Smooth muscle cell of the umbilical artery (primary cell): ENCODE results near the gene TAF7. TPM values are rescaled to one million over a fixed set of nuclear protein-coding genes. Genes with fewer than 3 reads are reported as not detected.

Experiments
- total RNA-seq: library from RNA; depleted of rRNA; stranded (reverse); fragments of >200 nt; gene quantifications from 2 replicates; pipeline ENCODE4 v1.2.3, GENCODE V29; 2014

The TAF7 gene, protein sequence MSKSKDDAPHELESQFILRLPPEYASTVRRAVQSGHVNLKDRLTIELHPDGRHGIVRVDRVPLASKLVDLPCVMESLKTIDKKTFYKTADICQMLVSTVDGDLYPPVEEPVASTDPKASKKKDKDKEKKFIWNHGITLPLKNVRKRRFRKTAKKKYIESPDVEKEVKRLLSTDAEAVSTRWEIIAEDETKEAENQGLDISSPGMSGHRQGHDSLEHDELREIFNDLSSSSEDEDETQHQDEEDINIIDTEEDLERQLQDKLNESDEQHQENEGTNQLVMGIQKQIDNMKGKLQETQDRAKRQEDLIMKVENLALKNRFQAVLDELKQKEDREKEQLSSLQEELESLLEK
- total RNA-seq: 79.9 and 81.4 TPM in 2 replicates

DNA sequence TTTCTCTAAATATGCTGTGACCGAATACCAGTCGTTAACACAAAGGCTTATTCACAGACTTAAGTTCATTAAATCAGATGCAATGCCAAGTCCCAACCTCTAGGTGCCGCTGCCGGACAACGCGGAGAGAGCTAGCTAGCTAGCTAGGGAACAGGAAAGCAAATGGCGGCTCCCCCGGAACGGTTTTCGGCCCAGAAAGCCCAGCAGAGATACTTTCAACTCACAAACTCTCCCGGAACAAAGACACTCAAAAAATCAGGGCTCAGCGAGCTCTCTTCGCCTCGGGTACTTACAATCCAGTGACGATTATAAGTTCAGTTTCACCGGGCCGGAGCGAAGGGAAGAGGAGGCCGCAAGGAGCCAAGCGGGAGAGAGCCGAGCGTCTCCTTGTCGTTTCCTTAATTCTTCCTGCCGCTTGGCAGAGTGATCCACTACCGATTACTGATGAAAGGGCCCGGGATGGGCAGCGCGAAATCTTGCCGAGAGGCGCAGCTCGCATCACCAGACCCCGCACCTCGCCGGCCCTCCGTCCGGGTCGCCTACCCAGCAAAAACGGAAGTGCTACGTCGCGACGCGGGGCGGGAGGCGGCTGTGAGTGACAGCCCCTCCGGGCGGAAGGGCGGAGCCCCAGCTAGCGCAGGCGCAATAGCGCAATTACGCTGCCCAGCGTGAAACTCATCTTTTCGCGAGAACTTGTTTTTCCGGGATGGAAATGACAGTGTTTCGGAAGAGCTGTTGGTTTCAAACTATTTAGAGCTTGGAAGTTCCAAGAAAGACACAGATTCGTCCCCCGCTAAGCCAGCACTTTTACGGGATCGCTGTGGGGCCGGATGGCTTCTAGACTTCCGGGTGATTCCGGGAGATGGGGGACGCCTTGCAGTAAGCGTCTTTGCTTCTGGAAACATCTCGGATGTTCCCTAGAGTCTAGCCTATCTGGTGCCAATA is at the start of gene TAF7:
Gene TAF7 (minus strand): TSS at position 560 of the 945 bp plus-strand sequence. CDS start 740 bp downstream, outside the sequence.

DNA sequence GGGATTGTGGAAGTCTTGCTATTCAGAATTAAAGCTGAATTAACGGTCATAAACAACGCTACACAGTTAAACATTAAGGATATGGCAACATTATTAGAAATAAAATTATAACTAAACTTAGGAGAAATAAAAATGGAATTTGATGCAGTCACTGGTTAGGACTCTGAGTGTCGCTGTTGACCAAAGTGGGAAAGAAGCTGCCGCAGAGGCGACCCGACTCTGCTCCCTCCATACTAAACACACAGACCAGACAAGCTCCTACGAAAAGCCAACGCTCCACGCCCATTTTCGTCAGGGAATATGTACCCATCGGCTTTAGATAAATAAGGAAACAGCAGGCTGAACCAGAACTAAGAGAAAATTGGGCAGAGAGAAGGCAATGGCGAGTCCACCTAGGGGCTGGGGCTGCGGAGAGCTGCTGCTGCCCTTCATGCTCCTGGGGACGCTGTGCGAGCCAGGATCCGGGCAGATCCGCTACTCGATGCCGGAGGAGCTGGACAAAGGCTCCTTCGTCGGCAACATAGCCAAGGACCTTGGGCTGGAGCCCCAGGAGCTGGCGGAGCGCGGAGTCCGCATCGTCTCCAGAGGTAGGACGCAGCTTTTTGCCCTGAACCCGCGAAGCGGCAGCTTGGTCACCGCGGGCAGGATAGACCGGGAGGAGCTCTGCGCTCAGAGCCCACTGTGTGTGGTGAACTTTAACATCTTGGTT is 43.5 kb upstream of the TAF7 start, which contains the start of gene PCDHGA5:
Gene PCDHGA5 (plus strand): TSS at position 211 of the 709 bp plus-strand sequence. CDS start 169 bp downstream, at position 380.

DNA sequence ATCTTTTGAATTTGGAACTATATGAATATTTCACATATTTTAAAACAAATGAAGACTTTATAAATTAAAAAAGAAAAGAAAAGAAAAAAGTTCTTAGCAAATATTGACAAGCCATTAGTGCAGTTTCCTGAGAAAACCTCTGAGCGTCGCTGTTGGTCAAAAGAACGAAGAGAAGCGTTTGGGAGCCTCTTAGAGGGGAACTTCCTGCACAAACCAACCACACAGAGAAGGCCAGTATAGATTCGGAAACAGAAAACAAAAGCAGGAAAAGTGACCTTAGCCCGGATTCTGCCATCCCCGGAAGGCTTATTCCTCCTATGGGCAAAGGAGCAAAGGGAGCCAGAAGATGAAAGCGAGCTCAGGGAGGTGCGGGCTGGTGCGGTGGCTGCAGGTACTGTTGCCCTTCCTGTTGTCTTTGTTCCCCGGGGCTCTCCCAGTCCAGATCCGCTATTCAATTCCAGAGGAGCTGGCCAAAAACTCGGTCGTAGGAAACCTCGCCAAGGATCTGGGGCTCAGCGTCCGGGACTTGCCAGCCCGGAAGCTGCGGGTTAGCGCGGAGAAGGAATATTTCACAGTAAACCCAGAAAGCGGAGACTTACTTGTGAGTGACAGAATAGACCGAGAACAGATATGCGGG is 39.3 kb upstream of the TAF7 start, which contains the start of gene PCDHGB2:
Gene PCDHGB2 (plus strand): TSS at position 205 of the 637 bp plus-strand sequence. CDS start 142 bp downstream, at position 347.

DNA sequence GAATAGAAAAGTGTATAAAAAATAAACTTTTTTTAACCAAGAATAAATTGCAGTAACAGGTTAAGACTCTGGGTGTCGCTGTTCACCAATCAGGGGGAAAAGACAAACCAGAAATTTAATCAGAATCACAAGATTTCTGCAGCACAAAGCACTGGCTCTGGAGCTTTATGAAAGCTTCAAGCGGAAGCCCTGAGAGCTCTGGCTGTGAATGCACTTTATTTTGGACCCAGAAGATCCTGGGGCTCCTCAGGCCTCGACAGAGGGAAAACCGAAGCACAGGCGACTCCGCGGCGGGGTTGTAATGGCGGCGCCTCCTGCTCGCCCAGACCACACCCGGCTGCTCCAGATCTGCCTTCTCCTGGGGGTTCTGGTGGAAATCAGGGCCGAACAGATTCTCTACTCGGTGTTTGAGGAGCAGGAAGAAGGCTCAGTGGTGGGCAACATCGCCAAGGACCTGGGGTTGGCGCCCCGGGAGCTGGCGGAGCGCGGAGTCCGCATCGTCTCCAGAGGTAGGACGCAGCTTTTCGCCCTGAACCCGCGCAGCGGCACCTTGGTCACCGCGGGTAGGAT is 34.4 kb upstream of the TAF7 start, which contains the start of gene PCDHGA4:
Gene PCDHGA4 (plus strand): TSS at position 122 of the 570 bp plus-strand sequence. CDS start 87 bp downstream, at position 209.

GRCh38 chr5:141349917-141350619 is 29.5 kb upstream of the TAF7 start, which contains the start of gene PCDHGB1:
Gene PCDHGB1, plus strand, starts transcription at chr5:141350099. Its CDS starts 162 bp downstream, at chr5:141350261.

DNA sequence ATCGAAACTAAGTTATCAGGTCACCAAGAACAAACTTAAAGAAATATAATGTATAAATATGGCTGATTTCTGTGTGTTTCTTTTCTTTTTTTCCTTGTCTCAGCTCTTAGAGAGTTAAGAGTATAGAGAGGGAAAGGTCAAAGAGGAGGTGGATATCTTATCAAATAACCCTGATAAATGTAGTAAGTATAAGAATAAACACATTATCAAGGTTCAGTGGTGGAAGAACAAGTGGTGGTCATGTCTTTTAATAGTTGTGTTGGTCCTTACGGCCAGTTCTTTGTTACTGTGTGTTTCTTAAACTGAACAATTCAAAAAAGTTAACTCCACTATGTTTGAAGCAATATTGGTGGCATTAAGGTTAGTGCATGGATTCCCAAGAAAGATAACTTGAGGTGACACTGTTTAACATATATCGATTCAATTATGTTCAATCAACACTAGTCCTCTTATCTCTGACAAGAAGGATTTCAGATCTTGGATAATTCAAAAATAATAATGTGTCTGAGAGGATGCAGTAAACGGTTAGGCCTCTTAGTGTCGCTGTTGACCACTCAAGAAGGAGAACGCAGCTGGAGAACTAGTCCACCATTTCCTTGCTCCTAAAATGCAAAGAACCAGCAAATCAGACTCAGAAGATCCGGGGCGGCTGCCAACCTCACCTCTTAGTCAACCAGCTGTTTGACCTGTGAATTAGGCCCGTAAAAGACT is 22.8 kb upstream of the TAF7 start, which contains the start of gene PCDHGA3:
Gene PCDHGA3 (plus strand): TSS at position 588 of the 711 bp plus-strand sequence. CDS start 205 bp downstream, outside the sequence.

GRCh38 chr5:141338538-141339306 is 18.1 kb upstream of the TAF7 start, which contains the start of gene PCDHGA2:
Gene PCDHGA2, plus strand, starts transcription at chr5:141338760.

GRCh38 chr5:141330299-141331080 is 9.9 kb upstream of the TAF7 start, which contains the start of gene PCDHGA1:
Gene PCDHGA1, plus strand, starts transcription at chr5:141330514.

DNA sequence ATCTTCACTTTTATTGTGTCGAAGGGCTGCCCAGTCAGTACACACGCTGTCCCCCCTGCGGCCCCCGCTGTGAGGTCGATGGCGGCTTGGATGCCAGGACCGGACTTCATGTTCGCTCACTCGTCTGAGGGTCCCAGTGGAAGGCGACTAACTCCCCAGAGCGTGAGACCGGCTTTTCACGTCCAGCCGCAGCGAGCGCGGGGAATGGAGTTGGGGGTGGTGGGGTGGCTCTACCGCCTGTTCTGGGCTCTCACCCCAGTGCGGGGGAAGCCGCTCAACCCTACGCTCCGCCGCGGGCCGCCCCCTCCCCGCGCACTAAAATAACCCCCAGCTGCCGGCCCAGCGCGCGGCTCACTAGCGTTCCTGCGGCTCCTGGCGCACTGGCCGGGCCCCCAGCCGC is 16.8 kb downstream of the TAF7 start, which contains the start of gene SLC25A2:
Gene SLC25A2 (minus strand): TSS at position 294 of the 400 bp plus-strand sequence. CDS start 184 bp downstream, at position 110.

Other genes with a start within 250 kb of the TAF7 start
- gene PCDHB2, start 226.2 kb downstream of the TAF7 start, total RNA-seq: 0.59 and 0.74 TPM in 2 replicates
- gene PCDHB3, start 220.3 kb downstream of the TAF7 start, total RNA-seq: 0.09 and 0.30 TPM in 2 replicates
- gene PCDHB4, start 199.0 kb downstream of the TAF7 start, total RNA-seq: under 0.01 and 0.09 TPM in 2 replicates
- 0.60 and 1.8 TPM in 2 replicates for gene PCDHB5, start 185.6 kb downstream of the TAF7 start, total RNA-seq
- 0.14 and 0.30 TPM in 2 replicates for gene PCDHB6, start 170.7 kb downstream of the TAF7 start, total RNA-seq
- 0.18 and 0.89 TPM in 2 replicates for gene PCDHB7, start 148.1 kb downstream of the TAF7 start, total RNA-seq
- gene PCDHB8, start 143.0 kb downstream of the TAF7 start, total RNA-seq: 0.05 and 0.89 TPM in 2 replicates
- gene PCDHB16, start 138.4 kb downstream of the TAF7 start, total RNA-seq: 0.09 and 0.30 TPM in 2 replicates
- gene PCDHB9, start 133.6 kb downstream of the TAF7 start, total RNA-seq: 0.18 and 0.30 TPM in 2 replicates
- gene PCDHB10, start 128.4 kb downstream of the TAF7 start, total RNA-seq: 0.42 and 0.59 TPM in 2 replicates
- 0.05 and 0.30 TPM in 2 replicates for gene PCDHB11, start 121.2 kb downstream of the TAF7 start, total RNA-seq
- 0.05 and 0.30 TPM in 2 replicates for gene PCDHB12, start 112.1 kb downstream of the TAF7 start, total RNA-seq
- gene PCDHB13, start 106.9 kb downstream of the TAF7 start, total RNA-seq: 0.28 and 0.89 TPM in 2 replicates
- 0.42 and 1.5 TPM in 2 replicates for gene PCDHB14, start 97.4 kb downstream of the TAF7 start, total RNA-seq
- gene PCDHB15, start 75.4 kb downstream of the TAF7 start, total RNA-seq: 0.28 and 0.59 TPM in 2 replicates
- gene SLC25A2, start 16.7 kb downstream of the TAF7 start, total RNA-seq: 0.28 and 0.30 TPM in 2 replicates
- gene PCDHGA1, start 9.7 kb upstream of the TAF7 start, total RNA-seq: 0.69 and 0.89 TPM in 2 replicates
- gene PCDHGA2, start 18.0 kb upstream of the TAF7 start, total RNA-seq: 3.5 and 3.9 TPM in 2 replicates
- gene PCDHGA3, start 23.0 kb upstream of the TAF7 start, total RNA-seq: 1.6 and 2.1 TPM in 2 replicates
- gene PCDHGB1, start 29.3 kb upstream of the TAF7 start, total RNA-seq: 3.3 TPM in 2 replicates
- gene PCDHGA4, start 34.2 kb upstream of the TAF7 start, total RNA-seq: 5.8 and 6.5 TPM in 2 replicates
- 2.1 and 2.4 TPM in 2 replicates for gene PCDHGB2, start 39.2 kb upstream of the TAF7 start, total RNA-seq
- 0.89 and 0.92 TPM in 2 replicates for gene PCDHGA5, start 43.4 kb upstream of the TAF7 start, total RNA-seq
- gene PCDHGB3, start 49.5 kb upstream of the TAF7 start, total RNA-seq: 6.5 and 6.8 TPM in 2 replicates
- 3.2 and 4.2 TPM in 2 replicates for gene PCDHGA6, start 53.1 kb upstream of the TAF7 start, total RNA-seq
- gene PCDHGA7, start 62.0 kb upstream of the TAF7 start, total RNA-seq: 4.2 and 6.8 TPM in 2 replicates
- 25.5 and 27.3 TPM in 2 replicates for gene PCDHGB4, start 66.9 kb upstream of the TAF7 start, total RNA-seq
- 2.8 and 3.0 TPM in 2 replicates for gene PCDHGA8, start 71.8 kb upstream of the TAF7 start, total RNA-seq
- gene PCDHGB5, start 77.2 kb upstream of the TAF7 start, total RNA-seq: 30.9 and 34.3 TPM in 2 replicates
- 3.6 and 4.5 TPM in 2 replicates for gene PCDHGA9, start 82.0 kb upstream of the TAF7 start, total RNA-seq
- gene PCDHGB6, start 87.2 kb upstream of the TAF7 start, total RNA-seq: 2.4 and 2.8 TPM in 2 replicates
- gene PCDHGA10, start 92.2 kb upstream of the TAF7 start, total RNA-seq: 6.8 and 8.6 TPM in 2 replicates
- 8.3 and 10.1 TPM in 2 replicates for gene PCDHGB7, start 96.9 kb upstream of the TAF7 start, total RNA-seq
- gene PCDHGA11, start 100.3 kb upstream of the TAF7 start, total RNA-seq: 12.5 and 19.4 TPM in 2 replicates
- 16.3 and 33.7 TPM in 2 replicates for gene PCDHGA12, start 109.7 kb upstream of the TAF7 start, total RNA-seq
- gene PCDHGC3, start 155.2 kb upstream of the TAF7 start, total RNA-seq: 38.6 and 69.3 TPM in 2 replicates
- gene PCDHGC4, start 164.2 kb upstream of the TAF7 start, total RNA-seq: 2.4 and 3.5 TPM in 2 replicates
- gene PCDHGC5, start 168.3 kb upstream of the TAF7 start, total RNA-seq: 2.4 and 10.2 TPM in 2 replicates